HCT116 (cell line): ENCODE measurements around the gene RAD51D.

ENCODE experiments used
- ATF3 ChIP-seq: IDR thresholded peaks from 2 replicates; pipeline ENCODE4 v1.6.1; 2012
- CEBPB ChIP-seq: IDR thresholded peaks from 2 replicates; pipeline ENCODE4 v1.6.1; 2012; ENCODE audit warnings: low read depth
- CTCF ChIP-seq, 3 experiments: fragments of 200-600 bp in 1 of 3; sonication (generic) in 1 of 3; IDR thresholded peaks in 2 of 3; conservative IDR thresholded peaks in 1 of 3; 2 replicates each; pipeline ENCODE4 v1.5.1; 2012 to 2017; ENCODE audit warnings: low read depth in 2 of 3, low read length in 2 of 3, antibody characterized with exemption in 1 of 3, borderline replicate concordance in 1 of 3, control low read depth in 1 of 3, mild to moderate bottlenecking in 1 of 3, mixed read lengths in 1 of 3, mixed run types in 1 of 3, moderate library complexity in 1 of 3; ENCODE audit not compliant: insufficient read depth in 1 of 3
- ELF1 ChIP-seq: IDR thresholded peaks from 2 replicates; pipeline ENCODE4 v1.6.1; 2012; ENCODE audit warnings: low read depth, borderline replicate concordance
- EZH2 ChIP-seq: fragments of 200-600 bp; sonication (generic); IDR thresholded peaks from 2 replicates; pipeline ENCODE4 v1.6.1; 2017; ENCODE audit warnings: antibody characterized with exemption, mixed run types
- EZH2phosphoT487 ChIP-seq: fragments of 200-600 bp; IDR thresholded peaks from 2 replicates; pipeline ENCODE4 v1.6.1; 2018; ENCODE audit warnings: antibody characterized with exemption, borderline replicate concordance
- JUND ChIP-seq: IDR thresholded peaks from 2 replicates; pipeline ENCODE4 v1.6.1; 2012
- POLR2A ChIP-seq: IDR thresholded peaks from 2 replicates; pipeline ENCODE4 v1.7.0; 2011; ENCODE audit warnings: borderline replicate concordance; ENCODE audit not compliant: insufficient read depth, insufficient read length; ENCODE audit errors: extremely low read depth
- POLR2AphosphoS5 ChIP-seq: IDR thresholded peaks from 2 replicates; pipeline ENCODE4 v1.6.1; 2011; ENCODE audit warnings: mild to moderate bottlenecking, low read depth, low read length, moderate library complexity
- RAD21 ChIP-seq: IDR thresholded peaks from 2 replicates; pipeline ENCODE4 v1.6.1; 2012; ENCODE audit warnings: low read depth, mild to moderate bottlenecking
- SIN3A ChIP-seq: IDR thresholded peaks from 2 replicates; pipeline ENCODE4 v1.6.1; 2012; ENCODE audit warnings: low read depth
- SP1 ChIP-seq: IDR thresholded peaks from 2 replicates; pipeline ENCODE4 v1.6.1; 2012; ENCODE audit warnings: low read depth
- YY1 ChIP-seq: IDR thresholded peaks from 2 replicates; pipeline ENCODE4 v1.6.1; 2011; ENCODE audit warnings: low read length, low read depth, moderate library complexity, mild to moderate bottlenecking; ENCODE audit not compliant: insufficient replicate concordance; ENCODE audit errors: extremely low read depth
- ZNF274 ChIP-seq: fragments of 200-500 bp; sonication (Bioruptor generic); IDR thresholded peaks from 2 replicates; pipeline ENCODE4 v1.6.1; 2014; ENCODE audit warnings: mild to moderate bottlenecking, low read depth, low read length, inconsistent platforms

GRCh38 chr17:35167046-35167445 lies 47.4 kb upstream of the RAD51D start:
- TF ChIP-seq CTCF (IDR thresholded peaks at IDR 0.05 in 2 of 3, conservative IDR thresholded peaks at IDR 0.05 in 1 of 3; ENCODE audit: borderline replicate concordance in 1 of 3, insufficient read depth in 1 of 3, low read depth in 2 of 3, low read length in 2 of 3) (no peak), CEBPB (no peak), EZH2phosphoT487 (no peak), POLR2A (no peak), RAD21 (no peak), ATF3 (no peak), SIN3A (no peak), YY1 (no peak), SP1 (no peak), EZH2 (no peak), JUND (no peak), ELF1 (no peak), POLR2AphosphoS5 (no peak), ZNF274 (no peak)
